Coronary artery (tissue), 2 donors: ENCODE measurements around the gene MRPL34.

Experiments used
- DNase-seq: peaks from one replicate; pipeline ENCODE4 v3.0.0-alpha.2; 2017; ENCODE audit warnings: low spot score
- H3K27ac ChIP-seq, 2 donors: fragments of 200-600 bp; sonication (generic); one replicate each; pipeline ENCODE4 v1.5.1; 2016 to 2019
- H3K4me3 ChIP-seq: fragments of 200-600 bp; sonication (generic); 2 replicates; pipeline ENCODE4 v1.5.1; 2016; ENCODE audit warnings: mild to moderate bottlenecking, moderate library complexity
- TF ChIP-seq, protein P1 (sequence below): fragments of 200-600 bp; sonication (generic); IDR thresholded peaks from one replicate; pipeline ENCODE4 v1.5.1; 2019; ENCODE audit warnings: antibody characterized with exemption

The MRPL34 gene

DNA sequence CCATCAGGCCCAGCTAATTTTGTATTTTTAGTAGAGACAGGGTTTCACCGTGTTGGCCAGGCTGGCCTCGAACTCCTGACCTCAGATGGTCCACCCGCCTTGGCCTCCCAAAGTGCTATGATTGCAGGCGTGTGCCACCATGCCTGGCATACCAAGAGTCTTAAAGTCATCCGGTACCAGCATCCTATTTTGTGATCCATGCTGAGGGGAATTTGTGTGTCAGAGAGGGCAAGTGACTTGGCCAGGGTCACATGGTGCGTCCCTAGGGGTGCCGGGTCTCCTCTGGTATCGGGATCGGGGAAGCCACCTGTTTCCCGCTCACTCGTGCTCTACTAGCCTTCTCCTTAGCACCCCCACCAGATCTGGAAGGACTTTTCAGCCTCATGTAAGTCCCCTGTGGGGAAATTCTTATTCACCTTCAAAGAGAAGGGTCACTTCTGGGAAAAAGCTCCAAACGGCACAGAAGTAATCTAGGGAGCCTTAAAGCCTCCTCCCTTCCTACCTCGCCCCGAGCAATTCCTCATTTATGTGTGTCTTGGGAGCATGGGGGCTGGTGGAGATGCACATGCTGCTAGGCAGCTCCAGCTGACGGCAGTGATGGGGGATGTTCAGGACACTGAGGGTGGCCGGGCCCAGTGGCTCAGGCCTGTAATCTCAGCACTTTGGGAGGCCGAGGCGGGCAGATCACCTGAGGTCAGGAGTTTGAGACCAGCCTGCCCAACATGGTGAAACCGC lies 30.1 kb upstream of the MRPL34 start:
- TF ChIP-seq, protein P1, sequence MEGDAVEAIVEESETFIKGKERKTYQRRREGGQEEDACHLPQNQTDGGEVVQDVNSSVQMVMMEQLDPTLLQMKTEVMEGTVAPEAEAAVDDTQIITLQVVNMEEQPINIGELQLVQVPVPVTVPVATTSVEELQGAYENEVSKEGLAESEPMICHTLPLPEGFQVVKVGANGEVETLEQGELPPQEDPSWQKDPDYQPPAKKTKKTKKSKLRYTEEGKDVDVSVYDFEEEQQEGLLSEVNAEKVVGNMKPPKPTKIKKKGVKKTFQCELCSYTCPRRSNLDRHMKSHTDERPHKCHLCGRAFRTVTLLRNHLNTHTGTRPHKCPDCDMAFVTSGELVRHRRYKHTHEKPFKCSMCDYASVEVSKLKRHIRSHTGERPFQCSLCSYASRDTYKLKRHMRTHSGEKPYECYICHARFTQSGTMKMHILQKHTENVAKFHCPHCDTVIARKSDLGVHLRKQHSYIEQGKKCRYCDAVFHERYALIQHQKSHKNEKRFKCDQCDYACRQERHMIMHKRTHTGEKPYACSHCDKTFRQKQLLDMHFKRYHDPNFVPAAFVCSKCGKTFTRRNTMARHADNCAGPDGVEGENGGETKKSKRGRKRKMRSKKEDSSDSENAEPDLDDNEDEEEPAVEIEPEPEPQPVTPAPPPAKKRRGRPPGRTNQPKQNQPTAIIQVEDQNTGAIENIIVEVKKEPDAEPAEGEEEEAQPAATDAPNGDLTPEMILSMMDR: no peak

DNA sequence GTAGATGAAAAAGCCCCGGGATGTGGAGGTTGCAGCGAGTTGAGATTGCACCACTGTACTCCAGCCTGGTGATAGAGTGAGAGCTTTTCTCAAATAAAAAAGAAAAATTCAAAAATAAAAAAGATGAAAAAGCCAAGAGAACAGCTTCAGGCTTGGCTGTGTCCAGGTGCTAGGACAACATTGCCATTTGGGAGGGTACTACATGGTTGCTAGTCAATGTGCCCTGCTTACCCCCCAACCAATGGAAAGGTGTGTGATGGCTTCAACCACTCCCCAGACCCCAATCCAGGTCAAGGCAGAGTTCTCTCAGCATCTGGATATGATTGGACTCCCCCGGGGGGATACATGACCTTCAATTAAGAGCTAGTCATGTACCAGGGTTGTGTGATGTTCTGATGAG lies 26.2 kb upstream of the MRPL34 start:
- TF ChIP-seq, protein P1: no peak
- Histone ChIP-seq H3K27ac (no peak overlapping the region), H3K4me3 (no peak overlapping the region)
- DNase-seq: no peak

More for the DNA sequence above, 30.1 kb upstream of the MRPL34 start:
- Histone ChIP-seq H3K4me3 (no peak overlapping the region), H3K27ac (no peak overlapping the region)
- DNase-seq: no peak

DNA sequence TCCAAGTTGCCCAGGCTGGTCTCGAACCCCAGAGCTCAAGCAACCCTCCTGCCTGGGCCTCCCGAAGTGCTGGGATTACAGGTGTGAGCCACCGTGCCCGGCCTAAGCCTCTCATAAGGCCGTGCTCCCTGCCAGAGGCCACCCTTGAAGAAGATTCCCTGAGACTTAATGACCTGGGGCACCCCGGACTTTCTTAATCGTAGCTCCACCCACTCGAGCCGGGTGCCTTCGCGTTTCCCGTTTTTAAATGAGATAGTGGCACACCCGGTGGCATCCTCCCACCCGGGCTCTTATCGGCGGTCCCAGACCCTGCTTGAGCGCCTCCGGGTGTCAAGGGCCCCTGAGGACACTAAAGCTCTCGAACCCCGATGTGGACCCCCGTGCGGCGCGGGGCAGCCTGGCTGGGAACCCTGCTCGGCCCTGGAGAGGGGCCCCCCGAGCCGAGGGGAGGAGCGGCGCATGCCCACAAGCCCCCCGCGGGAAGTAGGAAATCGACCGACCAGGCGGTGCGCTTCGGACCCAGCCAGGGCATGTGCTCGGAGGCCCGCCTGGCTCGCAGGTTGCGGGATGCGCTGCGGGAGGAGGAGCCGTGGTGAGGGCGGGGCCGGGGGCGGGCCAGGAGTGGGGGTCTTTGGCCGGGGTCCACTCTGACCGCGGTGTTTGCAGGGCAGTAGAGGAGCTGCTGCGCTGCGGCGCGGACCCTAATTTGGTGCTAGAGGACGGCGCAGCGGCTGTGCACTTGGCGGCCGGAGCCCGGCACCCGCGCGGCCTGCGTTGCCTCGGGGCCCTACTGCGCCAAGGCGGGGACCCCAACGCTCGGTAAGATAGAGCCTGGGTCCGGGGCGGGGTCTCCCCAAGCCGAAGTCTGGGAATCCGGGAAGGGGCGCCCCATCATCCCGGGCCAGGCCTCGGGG lies 24.0 kb upstream of the MRPL34 start, which contains the start of gene ANKLE1:
Gene ANKLE1 (plus strand): TSS at position 511 of the 914 bp plus-strand sequence. CDS start 20 bp downstream, at position 531.
- H3K27ac ChIP-seq: no peak within 1 kb of the TSS
- no peak for DNase-seq
- TF ChIP-seq, protein P1: no peak

DNA sequence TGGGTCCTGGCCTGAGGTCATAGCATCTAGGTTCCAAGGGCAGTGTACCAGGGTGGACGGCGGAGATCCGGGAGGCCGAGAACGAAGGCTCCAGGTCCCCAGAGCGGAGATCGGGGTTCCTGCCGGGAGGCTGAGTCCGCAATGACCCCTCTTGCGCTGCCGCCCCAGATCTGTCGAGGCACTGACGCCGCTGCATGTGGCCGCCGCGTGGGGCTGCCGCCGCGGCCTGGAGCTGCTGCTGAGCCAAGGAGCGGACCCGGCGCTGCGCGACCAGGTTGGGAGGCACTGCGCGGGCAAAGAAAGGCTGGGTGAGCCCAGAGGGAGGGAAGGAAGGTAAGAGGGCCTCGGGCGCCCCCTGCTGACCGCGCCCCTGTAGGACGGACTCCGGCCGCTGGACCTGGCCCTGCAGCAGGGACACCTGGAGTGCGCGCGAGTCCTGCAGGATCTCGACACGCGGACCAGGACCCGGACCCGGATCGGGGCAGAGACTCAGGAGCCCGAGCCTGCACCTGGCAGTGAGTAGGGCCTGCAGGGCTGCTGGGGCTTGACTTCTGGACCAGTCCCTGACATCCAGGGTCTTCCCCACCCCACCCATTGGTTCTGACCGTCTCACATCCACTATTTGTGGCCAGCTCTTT lies 23.1 kb upstream of the MRPL34 start:
- Histone ChIP-seq H3K4me3 (peak overlapping the region; percentile 62), H3K27ac (no peak overlapping the region)
- TF ChIP-seq, protein P1: peak; percentile 92
- DNase-seq: no peak

More for the DNA sequence above, 24.0 kb upstream of the MRPL34 start, which contains the start of gene ANKLE1:
- H3K4me3 ChIP-seq: peak within 1 kb of the TSS; percentile 62

DNA sequence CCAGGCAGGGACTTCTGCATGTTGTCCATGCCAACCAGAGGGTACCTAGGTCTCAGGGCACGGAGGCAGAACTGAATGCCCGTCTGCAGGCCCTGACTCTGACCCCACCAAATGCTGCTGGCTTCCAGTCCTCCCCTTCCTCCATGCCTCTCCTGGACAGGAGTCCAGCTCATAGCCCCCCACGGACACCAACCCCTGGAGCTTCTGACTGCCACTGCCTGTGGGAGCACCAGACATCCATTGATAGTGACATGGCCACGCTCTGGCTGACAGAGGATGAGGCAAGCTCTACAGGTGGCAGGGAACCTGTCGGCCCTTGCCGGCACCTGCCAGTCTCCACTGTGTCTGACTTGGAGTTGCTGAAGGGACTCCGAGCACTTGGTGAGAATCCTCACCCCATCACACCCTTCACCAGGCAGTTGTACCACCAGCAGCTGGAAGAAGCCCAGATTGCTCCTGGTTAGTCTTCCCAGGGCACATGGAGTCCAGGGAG lies 22.1 kb upstream of the MRPL34 start:
- TF ChIP-seq, protein P1: no peak
- no peak overlapping the region for H3K27ac ChIP-seq
- H3K4me3 ChIP-seq: no peak overlapping the region
- no peak for DNase-seq

DNA sequence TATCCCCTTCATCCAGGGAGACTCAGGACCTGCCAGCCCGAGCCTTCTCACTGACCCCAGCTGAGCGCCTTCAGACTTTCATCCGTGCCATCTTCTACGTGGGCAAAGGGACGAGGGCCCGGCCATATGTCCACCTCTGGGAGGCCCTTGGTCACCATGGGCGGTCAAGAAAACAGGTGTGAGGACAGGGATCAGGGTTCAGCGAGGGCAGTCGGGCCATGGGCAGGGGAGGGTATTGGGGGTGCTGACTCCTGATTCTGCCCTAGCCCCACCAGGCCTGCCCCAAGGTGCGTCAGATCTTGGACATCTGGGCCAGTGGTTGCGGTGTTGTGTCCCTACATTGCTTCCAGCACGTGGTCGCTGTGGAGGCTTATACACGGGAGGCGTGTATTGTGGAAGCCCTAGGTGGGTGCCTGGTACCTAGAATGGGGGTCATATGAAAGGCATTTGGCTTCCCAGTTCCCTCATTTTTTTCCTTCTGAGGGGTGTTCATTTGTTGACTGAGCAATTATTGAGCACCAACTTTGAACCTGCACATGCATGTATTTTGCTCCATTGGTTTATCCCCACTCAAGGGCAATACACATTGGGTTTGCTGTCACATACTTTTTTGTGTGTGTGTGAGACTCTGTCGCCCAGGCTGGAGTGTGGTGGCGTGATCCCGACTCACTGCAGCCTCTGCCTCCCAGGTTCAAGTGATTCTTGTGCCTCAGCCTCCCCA lies 20.1 kb upstream of the MRPL34 start:
- no peak for DNase-seq
- no peak overlapping the region for H3K27ac ChIP-seq
- no peak overlapping the region for H3K4me3 ChIP-seq
- TF ChIP-seq, protein P1: no peak
